Endothelial cell of umbilical vein (primary cell): ENCODE data around the gene DHX29. TPM values are rescaled to one million over a fixed set of nuclear protein-coding genes. Genes with fewer than 3 reads are reported as not detected.

Source experiments
- BruUV-seq: library from RNA; stranded (reverse); fragments of 400-500 nt; replicated peaks from 2 replicates; lab custom pipeline; 2021; lab: Mats Ljungman, UMichigan
- CTCF ChIA-PET: fragments of 300-600, 350-600 bp; sonication (Branson Sonifier 250); formaldehyde crosslinking; loops from one replicate; lab custom pipeline; 2021; ENCODE audit warnings: antibody characterized with exemption, inconsistent platforms; lab: Charles Lee
- POLR2A ChIA-PET: fragments of 300-600, 350-600 bp; sonication (Branson Sonifier 250); formaldehyde crosslinking; loops from one replicate; lab custom pipeline; 2021; ENCODE audit warnings: antibody characterized with exemption, inconsistent platforms; lab: Charles Lee
- DNase-seq: peaks from one replicate; pipeline ENCODE4 v3.0.0-alpha.2; 2011; ENCODE audit warnings: low read depth, low spot score
- FAIRE-seq: peaks from 2 replicates; lab custom pipeline; 2011; peaks lifted over from hg19 to GRCh38; lab: Jason Lieb, UNC
- H2AFZ ChIP-seq: 2 replicates; pipeline ENCODE4 v1.6.0; 2012; ENCODE audit warnings: low read depth, low read length, control low read depth, inconsistent platforms
- H3K27ac ChIP-seq: 2 replicates; pipeline ENCODE4 v1.5.1; 2011; ENCODE audit warnings: low read depth, mild to moderate bottlenecking, control low read depth, low read length, moderate library complexity; ENCODE audit not compliant: insufficient read depth
- H3K27me3 ChIP-seq, 2 experiments: 2 replicates each; pipeline versions ENCODE4 v1.6.0 to v1.6.1; 2011; ENCODE audit warnings: low read length in 2 of 2, mixed read lengths in 1 of 2; ENCODE audit not compliant: control insufficient read depth in 2 of 2, insufficient read depth in 2 of 2
- H3K36me3 ChIP-seq, 2 experiments: 2 replicates in 1 of 2; 3 replicates in 1 of 2; pipeline ENCODE4 v1.5.1; 2011; ENCODE audit warnings: low read length in 2 of 2, mild to moderate bottlenecking in 1 of 2, moderate library complexity in 1 of 2; ENCODE audit not compliant: control insufficient read depth in 2 of 2, insufficient read depth in 2 of 2; ENCODE audit errors: extremely low read depth in 1 of 2
- H3K4me1 ChIP-seq: 3 replicates; pipeline ENCODE4 v1.5.1; 2011; ENCODE audit warnings: mild to moderate bottlenecking, low read length; ENCODE audit not compliant: control insufficient read depth, insufficient read depth; ENCODE audit errors: extremely low read depth
- H3K4me2 ChIP-seq: 2 replicates; pipeline ENCODE4 v1.6.1; 2011; ENCODE audit warnings: low read length, control low read depth, mixed read lengths; ENCODE audit not compliant: insufficient read depth
- H3K4me3 ChIP-seq, 3 experiments: fragments of 200-600 bp in 1 of 3; sonication (generic), shearing (Covaris generic) in 1 of 3; replicated peaks in 1 of 3; 2 replicates each; pipeline ENCODE4 v1.5.1; 2011 to 2016; ENCODE audit warnings: control low read depth in 3 of 3, low read length in 3 of 3, mild to moderate bottlenecking in 2 of 3, inconsistent platforms in 1 of 3, low read depth in 1 of 3, moderate library complexity in 1 of 3; ENCODE audit not compliant: insufficient read depth in 1 of 3
- H3K79me2 ChIP-seq: 2 replicates; pipeline ENCODE4 v1.6.0; 2012; ENCODE audit warnings: low read length, inconsistent platforms; ENCODE audit not compliant: control insufficient read depth, insufficient read depth
- H3K9ac ChIP-seq: replicated peaks from 2 replicates; pipeline ENCODE3; 2011; ENCODE audit warnings: low read length, control low read depth; ENCODE audit not compliant: insufficient read depth; ENCODE audit errors: extremely low read depth
- H3K9me1 ChIP-seq: replicated peaks from 3 replicates; pipeline ENCODE4 v1.6.0; 2011; ENCODE audit warnings: mild to moderate bottlenecking, low read length; ENCODE audit not compliant: control insufficient read depth, insufficient read depth; ENCODE audit errors: extremely low read depth
- H3K9me3 ChIP-seq: replicated peaks from 2 replicates; pipeline ENCODE4 v1.5.1; 2012; ENCODE audit warnings: low read length, inconsistent platforms; ENCODE audit not compliant: control insufficient read depth, insufficient read depth
- H4K20me1 ChIP-seq: replicated peaks from 2 replicates; pipeline ENCODE3; 2011; ENCODE audit warnings: mild to moderate bottlenecking, low read length; ENCODE audit not compliant: control insufficient read depth, insufficient read depth; ENCODE audit errors: extremely low read depth
- EZH2 ChIP-seq: IDR thresholded peaks from 2 replicates; pipeline ENCODE4 v1.6.1; 2012; ENCODE audit warnings: borderline replicate concordance, low read depth, mild to moderate bottlenecking, moderate library complexity, low read length, inconsistent platforms; ENCODE audit not compliant: severe bottlenecking
- FOS ChIP-seq: IDR thresholded peaks from 2 replicates; pipeline ENCODE4 v1.6.1; 2011; ENCODE audit warnings: mild to moderate bottlenecking, low read length, moderate library complexity, borderline replicate concordance; ENCODE audit not compliant: insufficient read depth
- GATA2 ChIP-seq: IDR thresholded peaks from 2 replicates; pipeline ENCODE4 v1.7.0; 2011; ENCODE audit warnings: low read depth, mild to moderate bottlenecking, moderate library complexity, mixed read lengths, low read length; ENCODE audit not compliant: insufficient read length, insufficient read depth
- MAX ChIP-seq: IDR thresholded peaks from 2 replicates; pipeline ENCODE4 v1.6.1; 2011; ENCODE audit not compliant: insufficient read depth, insufficient read length
- dilution Hi-C: fragments of 300-500 bp; cut with MboI; formaldehyde crosslinking; loops from one replicate; pipeline ENCODE4 v1.15.0; 2019; ENCODE audit warnings: low sequenced_read_pairs; ENCODE audit not compliant: extremely low pct_ligation_motif_present
- intact Hi-C: fragments of 100-400 bp; cut with micrococcal nuclease; formaldehyde crosslinking; loops from one replicate; pipeline ENCODE4 v1.10.0; 2022
- polyA plus RNA-seq, 4 experiments: library from polyadenylated mRNA; depleted of rRNA in 3 of 4; stranded (reverse) in 3 of 4; unstranded in 1 of 4; fragments of >200 nt; gene quantifications; 2 replicates each; pipeline versions ENCODE4 v1.2.1 to v1.2.3, GENCODE V29; 2011 to 2012; ENCODE audit warnings: missing spikeins in 1 of 4
- total RNA-seq: library from RNA; stranded (reverse); gene quantifications from 2 replicates; pipeline ENCODE4 v1.2.3, GENCODE V29; 2021

The DHX29 gene
- total and polyA plus RNA-seq, 2 donors (not counting 3 experiments of a cell fraction or from before 2014, with no cell fraction given), result 4.7 to 32.8 TPM

- H3K27ac ChIP-seq, result no peak overlapping the region
- H3K4me2 ChIP-seq, result no peak overlapping the region
- DNase-seq (no peak), FAIRE-seq (no peak)
- no peaks in the 10 kb centered on the region for H3K9me1 ChIP-seq
- ChIA-PET CTCF (interaction anchor here (1.0 to 1.3 kb wide), 4 partner anchors 10 to 25 kb away, joined by 3 to 4 read pairs (median 4); no protein-coding TSS in a partner anchor), POLR2A (interaction anchor here (0.7 kb wide), 1 partner anchor 44 kb away, joined by 4 read pairs; no protein-coding TSS in a partner anchor)
- no peaks in the 10 kb centered on the region for H4K20me1 ChIP-seq
- TF ChIP-seq FOS, result no peak
- peak; percentile 4 for TF ChIP-seq EZH2
- TF ChIP-seq GATA2, result no peak
- peaks cover 69 to 94% of the 10 kb centered on the region in 2 experiments for H3K27me3 ChIP-seq
- peaks cover 12% of the 10 kb centered on the region for H3K4me1 ChIP-seq
- H3K9ac ChIP-seq, result no peak overlapping the region
- no peak overlapping the region for H3K4me3 ChIP-seq
- no peak overlapping the region for H2AFZ ChIP-seq
- dilution Hi-C loops, result no loop called here
- intact Hi-C loops, result no loop called here
- no peaks in the 10 kb centered on the region for H3K36me3 ChIP-seq
- H3K79me2 ChIP-seq, result no peaks in the 10 kb centered on the region
- H3K9me3 ChIP-seq, result no peaks in the 10 kb centered on the region
- no TSS peak for BruUV-seq
Measured at GRCh38 chr5:55223812-55224240, 83.7 kb downstream of the DHX29 start.

GRCh38 chr5:55222985-55223811 is 84.3 kb downstream of the DHX29 start:
- dilution Hi-C loops (no loop called here), intact Hi-C loops (no loop called here)
- Histone ChIP-seq H3K9ac (no peak overlapping the region), H3K27ac (no peak overlapping the region), H3K27me3 (peaks cover 63 to 92% of the 10 kb centered on the region in 2 experiments), H3K4me1 (peaks cover 12% of the 10 kb centered on the region), H3K4me3 (no peak overlapping the region), H2AFZ (peak overlapping the region; percentile 20), H3K9me1 (no peaks in the 10 kb centered on the region), H3K4me2 (no peak overlapping the region), H3K79me2 (no peaks in the 10 kb centered on the region), H3K9me3 (no peaks in the 10 kb centered on the region), H3K36me3 (no peaks in the 10 kb centered on the region), H4K20me1 (no peaks in the 10 kb centered on the region)
- FAIRE-seq (no peak), DNase-seq (no peak)
- no peak for TF ChIP-seq MAX
- TF ChIP-seq EZH2, result peak; percentile 98
- POLR2A ChIA-PET, result interaction anchor here (0.7 kb wide), 1 partner anchor 44 kb away, joined by 4 read pairs; no protein-coding TSS in a partner anchor
- CTCF ChIA-PET, result interaction anchor here (1.0 to 1.3 kb wide), 4 partner anchors 11 to 24 kb away, joined by 3 to 4 read pairs (median 4); no protein-coding TSS in a partner anchor
- no TSS peak for BruUV-seq
